ENCODE measurements around the gene PIK3R1. TPM values are rescaled to one million over a fixed set of nuclear protein-coding genes. Genes with fewer than 3 reads are reported as not detected.

Gene PIK3R1
- total RNA-seq, 2 donors from 2014 or later = 32.4 to 58.7 TPM

- TF ChIP-seq CTCF (IDR thresholded peaks at IDR 0.05) = no peak
- TF ChIP-seq POLR2A (IDR thresholded peaks at IDR 0.05) = no peak
- ATAC-seq (no peak), DNase-seq (no peak)
- H3K27me3 ChIP-seq = no peaks in the 10 kb centered on the region
- intact Hi-C loops (cut with DNase I) = loop anchor here (10.0 kb wide), 1 partner anchor 995 kb away; no protein-coding TSS in a partner anchor
- H3K4me3 ChIP-seq = no peak overlapping the region
- peaks cover 32% of the 10 kb centered on the region for H3K4me1 ChIP-seq
- no peaks in the 10 kb centered on the region for H3K9me3 ChIP-seq
- H3K36me3 ChIP-seq (replicated peaks in 1 of 2; ENCODE audit: insufficient read depth in 1 of 2, low read depth in 2 of 2) = no peaks in the 10 kb centered on the region
- H3K27ac ChIP-seq = peak overlapping the region in 1 of 4 donors; percentile 60
These were observed 24.6 kb downstream of the PIK3R1 start for GRCh38 chr5:68240202-68240601.

GRCh38 chr5:68240771-68241170 lies 25.2 kb downstream of the PIK3R1 start:
- intact Hi-C loops (cut with DNase I) = loop anchor here (10.0 kb wide), 1 partner anchor 996 kb away; no protein-coding TSS in a partner anchor
- 79 to 86% methylated on average over 1 of the region's 1 CpG for WGBS, 2 donors
- peak overlapping the region in 1 of 4 donors; percentile 60 for H3K27ac ChIP-seq
- no peaks in the 10 kb centered on the region for H3K27me3 ChIP-seq
- no peak for TF ChIP-seq POLR2A (IDR thresholded peaks at IDR 0.05)
- H3K4me1 ChIP-seq = peaks cover 32% of the 10 kb centered on the region
- no peaks in the 10 kb centered on the region for H3K36me3 ChIP-seq (replicated peaks in 1 of 2; ENCODE audit: insufficient read depth in 1 of 2, low read depth in 2 of 2)
- DNase-seq = no peak
- no peaks in the 10 kb centered on the region for H3K9me3 ChIP-seq
- ATAC-seq = no peak
- no peak overlapping the region for H3K4me3 ChIP-seq

GRCh38 chr5:68242743-68243142 lies 27.2 kb downstream of the PIK3R1 start:
- no peak overlapping the region for H3K4me3 ChIP-seq
- DNase-seq = peak in 1 of 4 donors; percentile 19
- H3K27me3 ChIP-seq = no peaks in the 10 kb centered on the region
- peak; percentile 19 for ATAC-seq
- peaks cover 16% of the 10 kb centered on the region for H3K4me1 ChIP-seq
- intact Hi-C loops (cut with DNase I) = loop anchor here (10.0 kb wide), 1 partner anchor 998 kb away; no protein-coding TSS in a partner anchor
- no peak overlapping the region for H3K27ac ChIP-seq
- H3K36me3 ChIP-seq (replicated peaks in 1 of 2; ENCODE audit: insufficient read depth in 1 of 2, low read depth in 2 of 2) = no peaks in the 10 kb centered on the region
- no peaks in the 10 kb centered on the region for H3K9me3 ChIP-seq
- TF ChIP-seq POLR2A (IDR thresholded peaks at IDR 0.05) (no peak), CTCF (IDR thresholded peaks at IDR 0.05) (no peak)
- WGBS, 2 donors = 74 to 87% methylated on average over 5 of the region's 5 CpGs

- H3K9me3 ChIP-seq = no peaks in the 10 kb centered on the region
- intact Hi-C loops (cut with DNase I) = loop anchor here (10.0 kb wide), 1 partner anchor 998 kb away; no protein-coding TSS in a partner anchor
- no peak for DNase-seq
- H3K36me3 ChIP-seq (replicated peaks in 1 of 2; ENCODE audit: insufficient read depth in 1 of 2, low read depth in 2 of 2) = no peaks in the 10 kb centered on the region
- WGBS, 2 donors = 68 to 79% methylated on average over 2 of the region's 2 CpGs
- H3K4me3 ChIP-seq = no peak overlapping the region
- H3K4me1 ChIP-seq = peaks cover 11% of the 10 kb centered on the region
- no peaks in the 10 kb centered on the region for H3K27me3 ChIP-seq
- no peak for TF ChIP-seq POLR2A (IDR thresholded peaks at IDR 0.05)
- TF ChIP-seq CTCF (IDR thresholded peaks at IDR 0.05) = no peak
- ATAC-seq = no peak
- peak overlapping the region in 1 of 4 donors; percentile 0 for H3K27ac ChIP-seq
These were observed 27.7 kb downstream of the PIK3R1 start for GRCh38 chr5:68243251-68243650.

GRCh38 chr5:68243681-68244080 lies 28.1 kb downstream of the PIK3R1 start:
- intact Hi-C loops (cut with DNase I) = loop anchor here (10.0 kb wide), 1 partner anchor 999 kb away; no protein-coding TSS in a partner anchor
- no peaks in the 10 kb centered on the region for H3K27me3 ChIP-seq
- no peak overlapping the region for H3K4me3 ChIP-seq
- H3K4me1 ChIP-seq = peaks cover 11% of the 10 kb centered on the region
- WGBS, 2 donors = 75 to 81% methylated on average over 2 of the region's 2 CpGs
- DNase-seq (no peak), ATAC-seq (no peak)
- no peaks in the 10 kb centered on the region for H3K36me3 ChIP-seq (replicated peaks in 1 of 2; ENCODE audit: insufficient read depth in 1 of 2, low read depth in 2 of 2)
- H3K27ac ChIP-seq = peak overlapping the region in 1 of 4 donors; percentile 0
- TF ChIP-seq POLR2A (IDR thresholded peaks at IDR 0.05) = no peak
- no peak for TF ChIP-seq CTCF (IDR thresholded peaks at IDR 0.05)
- no peaks in the 10 kb centered on the region for H3K9me3 ChIP-seq

Measured in body of pancreas (tissue), 4 donors.